Lower lobe of right lung (tissue), 2 donors: ENCODE data around the gene ARHGEF11. TPM values are rescaled to one million over a fixed set of nuclear protein-coding genes. Genes with fewer than 3 reads are reported as not detected.

Experiments used
- ATAC-seq, 2 donors: fragments of 200-7000 bp; cut with Tn5 transposase; one replicate each; pipeline ENCODE4 v1.9.1; 2020 to 2022; ENCODE audit warnings: mild to moderate bottlenecking in 2 of 2, moderate library complexity in 2 of 2
- DNase-seq: peaks from one replicate; pipeline ENCODE4 v3.0.0-alpha.2; 2020
- H3K27ac ChIP-seq: fragments of 200-600 bp; one replicate; pipeline ENCODE4 v1.8.0; 2022
- H3K27me3 ChIP-seq: fragments of 200-600 bp; one replicate; pipeline ENCODE4 v1.8.0; 2022; ENCODE audit warnings: low read depth
- H3K36me3 ChIP-seq: fragments of 200-600 bp; one replicate; pipeline ENCODE4 v1.8.0; 2022; ENCODE audit warnings: mild to moderate bottlenecking
- H3K4me1 ChIP-seq: fragments of 200-600 bp; one replicate; pipeline ENCODE4 v1.8.0; 2022
- H3K4me3 ChIP-seq: fragments of 200-600 bp; one replicate; pipeline ENCODE4 v1.8.0; 2022; ENCODE audit warnings: mild to moderate bottlenecking
- H3K9me3 ChIP-seq: fragments of 200-600 bp; one replicate; pipeline ENCODE4 v1.8.0; 2022
- intact Hi-C: fragments of 100-400 bp; cut with DNase I; formaldehyde crosslinking; loops from one replicate; pipeline ENCODE4 v1.11.0; 2022
- total RNA-seq: library from RNA; stranded (reverse); fragmentation: NEBNext Ultra II Directional; extraction: Animal tissue kit (Norgen Biotek cat#: 25700); gene quantifications from one replicate; pipeline ENCODE4 v1.2.1, GENCODE V29; 2021
- TF ChIP-seq, protein P1 (sequence below): fragments of 200-600 bp; IDR thresholded peaks from one replicate; pipeline ENCODE4 v1.8.0; 2022; ENCODE audit warnings: antibody characterized with exemption, mild to moderate bottlenecking
- donor health status: DM: no; HTN: yes; CAD: no; lungs with severe emphysema.

Gene ARHGEF11
- total RNA-seq, 1 donor from 2014 or later: 54.5 TPM

DNA sequence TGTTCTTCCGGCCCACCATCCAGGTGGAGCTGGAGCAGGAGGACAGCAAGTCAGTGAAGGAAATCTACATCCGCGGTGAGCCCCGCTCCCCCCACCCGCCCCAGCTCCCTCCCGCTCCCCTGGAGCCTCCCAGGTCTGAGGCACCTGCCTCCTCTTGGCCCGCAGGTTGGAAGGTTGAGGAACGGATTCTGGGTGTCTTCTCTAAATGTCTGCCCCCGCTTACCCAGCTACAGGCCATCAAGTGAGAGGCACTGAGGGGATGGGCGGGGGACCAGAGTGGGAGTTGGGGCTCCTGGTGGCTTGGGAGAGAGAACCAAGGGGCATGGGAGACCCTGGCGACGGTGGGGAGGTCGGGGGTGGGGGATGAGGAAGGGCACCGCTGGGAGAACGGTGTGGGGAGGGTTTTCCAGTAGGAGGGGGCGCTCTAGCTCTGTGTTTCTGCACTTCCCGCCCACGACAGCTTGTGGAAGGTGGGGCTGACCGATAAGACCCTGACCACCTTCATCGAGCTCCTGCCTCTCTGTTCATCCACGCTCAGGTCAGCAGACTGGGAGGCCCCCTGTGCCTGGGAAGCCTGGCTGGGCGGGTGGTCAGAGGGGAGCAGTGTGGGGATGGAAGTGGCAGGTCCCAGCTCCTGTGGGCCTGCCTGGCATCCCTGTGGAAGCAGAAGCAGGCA is 120.9 kb downstream of the ARHGEF11 start:
- no peak overlapping the region for H3K27ac ChIP-seq
- H3K36me3 ChIP-seq: no peaks in the 10 kb centered on the region
- H3K27me3 ChIP-seq: peaks cover 77% of the 10 kb centered on the region
- H3K9me3 ChIP-seq: no peaks in the 10 kb centered on the region
- H3K4me1 ChIP-seq: peaks cover 31% of the 10 kb centered on the region
- DNase-seq (no peak), ATAC-seq (no peak)
- intact Hi-C loops: no loop called here
- TF ChIP-seq, protein P1, sequence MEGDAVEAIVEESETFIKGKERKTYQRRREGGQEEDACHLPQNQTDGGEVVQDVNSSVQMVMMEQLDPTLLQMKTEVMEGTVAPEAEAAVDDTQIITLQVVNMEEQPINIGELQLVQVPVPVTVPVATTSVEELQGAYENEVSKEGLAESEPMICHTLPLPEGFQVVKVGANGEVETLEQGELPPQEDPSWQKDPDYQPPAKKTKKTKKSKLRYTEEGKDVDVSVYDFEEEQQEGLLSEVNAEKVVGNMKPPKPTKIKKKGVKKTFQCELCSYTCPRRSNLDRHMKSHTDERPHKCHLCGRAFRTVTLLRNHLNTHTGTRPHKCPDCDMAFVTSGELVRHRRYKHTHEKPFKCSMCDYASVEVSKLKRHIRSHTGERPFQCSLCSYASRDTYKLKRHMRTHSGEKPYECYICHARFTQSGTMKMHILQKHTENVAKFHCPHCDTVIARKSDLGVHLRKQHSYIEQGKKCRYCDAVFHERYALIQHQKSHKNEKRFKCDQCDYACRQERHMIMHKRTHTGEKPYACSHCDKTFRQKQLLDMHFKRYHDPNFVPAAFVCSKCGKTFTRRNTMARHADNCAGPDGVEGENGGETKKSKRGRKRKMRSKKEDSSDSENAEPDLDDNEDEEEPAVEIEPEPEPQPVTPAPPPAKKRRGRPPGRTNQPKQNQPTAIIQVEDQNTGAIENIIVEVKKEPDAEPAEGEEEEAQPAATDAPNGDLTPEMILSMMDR: no peak
- no peak overlapping the region for H3K4me3 ChIP-seq

DNA sequence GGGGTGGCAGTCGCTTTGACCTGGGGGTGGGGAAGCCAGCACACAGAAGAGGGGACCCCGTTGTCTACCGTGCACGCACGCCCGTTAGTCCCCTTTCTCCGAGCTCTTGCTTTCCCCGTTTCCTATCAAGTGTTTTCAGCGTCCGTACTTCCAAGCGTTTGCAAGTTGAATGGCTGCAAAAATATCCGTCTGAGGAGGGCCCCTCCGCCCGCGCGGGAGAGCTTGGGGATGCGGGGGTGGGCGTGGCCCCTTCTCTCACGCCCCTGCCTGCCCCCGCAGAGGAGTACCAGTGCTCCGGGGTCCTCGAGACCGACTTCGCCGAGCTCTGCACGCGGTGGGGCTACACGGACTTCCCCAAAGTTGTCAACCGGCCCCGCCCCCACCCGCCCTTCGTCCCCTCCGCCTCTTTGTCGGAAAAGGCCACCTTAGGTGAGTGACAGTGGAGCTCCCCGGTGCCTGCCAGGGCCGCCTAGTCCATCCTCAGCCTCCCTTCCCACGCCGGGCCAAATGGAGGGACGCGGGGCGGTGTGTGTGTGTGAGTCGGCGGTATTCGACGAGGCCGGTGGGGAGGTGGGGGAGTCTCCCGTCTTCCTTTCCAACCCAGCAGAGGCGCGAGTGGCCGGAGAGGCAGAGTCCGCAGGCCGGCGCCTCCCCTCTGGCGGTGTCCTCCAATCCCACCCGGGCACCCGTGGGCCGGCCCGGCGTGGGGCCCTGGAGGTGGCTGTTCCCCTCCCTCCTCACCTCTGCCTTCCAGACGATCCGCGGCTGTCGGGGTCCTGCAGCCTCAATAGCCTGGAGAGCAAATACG is 121.7 kb downstream of the ARHGEF11 start:
- peaks cover 77% of the 10 kb centered on the region for H3K27me3 ChIP-seq
- ATAC-seq (no peak), DNase-seq (no peak)
- intact Hi-C loops: no loop called here
- peaks cover 31% of the 10 kb centered on the region for H3K4me1 ChIP-seq
- no peaks in the 10 kb centered on the region for H3K9me3 ChIP-seq
- H3K4me3 ChIP-seq: no peak overlapping the region
- TF ChIP-seq, protein P1: no peak
- no peaks in the 10 kb centered on the region for H3K36me3 ChIP-seq
- no peak overlapping the region for H3K27ac ChIP-seq

DNA sequence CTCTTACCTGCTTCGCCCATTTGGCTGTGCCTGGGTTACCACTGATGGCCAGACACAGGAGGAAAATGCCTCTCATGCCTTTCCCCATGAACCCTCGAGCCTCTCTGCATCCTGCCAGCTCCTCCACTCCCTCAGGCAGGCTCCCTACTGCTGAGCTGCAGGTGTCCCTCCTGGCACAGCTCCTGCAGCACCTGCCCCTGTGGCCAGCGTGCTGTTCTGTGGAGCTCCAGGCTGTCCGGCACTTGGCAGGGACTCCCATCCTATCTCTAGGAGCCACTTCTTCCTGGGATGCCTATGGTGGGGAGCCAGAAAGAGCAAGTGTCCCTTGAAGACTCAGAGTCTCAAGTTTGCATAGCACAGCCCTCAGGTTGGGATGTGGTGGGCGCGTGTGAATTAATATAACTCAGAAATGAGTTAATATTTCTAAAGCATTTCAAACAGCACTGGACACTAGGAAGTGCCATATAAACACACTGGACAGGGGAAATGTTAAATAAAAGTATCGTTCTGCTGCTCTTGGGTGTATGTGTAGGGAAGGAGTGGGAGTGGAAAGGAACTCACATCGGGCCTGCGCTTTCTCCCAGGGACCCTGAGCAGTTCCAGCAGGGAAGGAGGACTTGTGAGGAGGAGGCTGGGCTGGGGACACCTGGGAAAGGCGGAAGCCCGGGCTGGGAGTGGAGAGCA is 122.4 kb downstream of the ARHGEF11 start:
- TF ChIP-seq, protein P1: no peak

GRCh38 chr1:156921053-156921529 is 124.5 kb downstream of the ARHGEF11 start:
- DNase-seq (no peak), ATAC-seq (no peak)
- Histone ChIP-seq H3K36me3 (peaks cover 10% of the 10 kb centered on the region), H3K4me3 (peak overlapping the region; percentile 21), H3K27me3 (peaks cover 59% of the 10 kb centered on the region), H3K4me1 (peaks cover 20% of the 10 kb centered on the region), H3K27ac (no peak overlapping the region), H3K9me3 (no peaks in the 10 kb centered on the region)
- intact Hi-C loops: no loop called here
- TF ChIP-seq, protein P1: no peak

More for the DNA sequence above, 122.4 kb downstream of the ARHGEF11 start:
- peaks cover 31% of the 10 kb centered on the region for H3K4me1 ChIP-seq
- DNase-seq (no peak), ATAC-seq (no peak)
- H3K4me3 ChIP-seq: no peak overlapping the region
- intact Hi-C loops: no loop called here
- no peak overlapping the region for H3K27ac ChIP-seq
- H3K9me3 ChIP-seq: no peaks in the 10 kb centered on the region
- H3K27me3 ChIP-seq: peaks cover 77% of the 10 kb centered on the region
- H3K36me3 ChIP-seq: no peaks in the 10 kb centered on the region

DNA sequence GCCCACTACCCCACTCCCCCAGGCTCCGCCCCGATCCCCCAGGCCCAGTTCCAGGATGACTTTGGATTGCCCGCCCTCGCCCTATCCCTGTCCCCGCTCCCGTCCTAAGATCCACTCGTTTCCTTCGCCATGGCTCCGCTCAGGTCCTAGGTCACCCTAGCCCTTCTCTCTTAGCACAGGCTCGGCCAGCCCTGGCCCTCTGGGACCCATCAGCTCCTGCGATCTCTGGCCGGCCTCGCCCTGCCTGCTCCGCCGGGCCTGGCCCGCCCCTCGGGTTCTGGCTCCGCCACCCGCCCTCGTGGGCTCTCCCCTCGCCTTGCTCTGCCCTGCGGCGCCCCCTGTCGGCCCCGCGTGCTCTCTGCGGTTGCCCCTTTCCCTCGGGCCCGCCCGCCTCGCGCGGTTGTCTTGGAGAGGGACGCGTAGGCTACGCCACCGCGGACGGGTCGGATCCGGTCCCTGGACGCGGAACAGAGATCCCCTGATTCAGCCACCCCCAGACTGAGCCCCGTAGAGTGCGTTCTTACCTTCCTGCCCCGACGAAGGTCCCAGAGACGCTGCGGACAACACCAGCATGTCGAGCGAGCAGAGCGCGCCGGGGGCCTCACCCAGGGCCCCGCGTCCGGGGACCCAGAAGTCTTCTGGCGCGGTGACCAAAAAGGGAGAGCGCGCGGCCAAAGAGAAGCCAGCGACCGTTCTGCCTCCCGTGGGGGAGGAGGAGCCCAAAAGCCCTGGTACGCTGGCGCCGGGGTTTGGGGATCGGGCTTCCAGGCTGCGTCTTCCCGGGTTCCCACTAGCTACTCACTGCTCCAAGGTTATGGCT is 125.1 kb downstream of the ARHGEF11 start, which contains the start of gene LRRC71:
Gene LRRC71 (plus strand): TSS at position 400 of the 820 bp plus-strand sequence. CDS start 172 bp downstream, at position 572.
- Histone ChIP-seq H3K9me3 (no peaks in the 10 kb centered on the region), H3K27ac (no peak within 1 kb of the TSS), H3K36me3 (peaks cover 16% of the 10 kb centered on the region), H3K27me3 (peaks cover 56% of the 10 kb centered on the region), H3K4me3 (peak within 1 kb of the TSS; percentile 21), H3K4me1 (peaks cover 20% of the 10 kb centered on the region)
- peak; percentile 93 to 94 for ATAC-seq
- peak; percentile 81 for DNase-seq
- intact Hi-C loops: no loop called here
- TF ChIP-seq, protein P1: peak; percentile 90
